PC-3 (cell line): ENCODE results near the gene CBX2. TPM values are rescaled to one million over a fixed set of nuclear protein-coding genes. Genes with fewer than 3 reads are reported as not detected.

ENCODE experiments used
- ATAC-seq: fragments of 200-7000 bp; cut with Tn5 transposase; 2 replicates; pipeline ENCODE4 v1.9.1; 2020; ENCODE audit warnings: mild to moderate bottlenecking, moderate library complexity
- BruUV-seq: library from RNA; stranded (reverse); fragments of 400-500 nt; replicated peaks from 2 replicates; lab custom pipeline; 2021; lab: Mats Ljungman, UMichigan
- CTCF ChIA-PET: fragments of 300-600 bp; sonication (Branson Sonifier 250); formaldehyde crosslinking; loops from one replicate; lab custom pipeline; 2022; ENCODE audit warnings: antibody characterized with exemption; lab: Charles Lee
- POLR2A ChIA-PET: fragments of 300-600 bp; sonication (Branson Sonifier 250); formaldehyde crosslinking; loops from one replicate; lab custom pipeline; 2022; ENCODE audit warnings: antibody characterized with exemption; ENCODE audit not compliant: unreplicated experiment; lab: Charles Lee
- DNase-seq: peaks from one replicate; pipeline ENCODE4 v3.0.0-alpha.2; 2015
- H2AFZ ChIP-seq: fragments of 300-600 bp; sonication (generic); 2 replicates; pipeline ENCODE4 v1.6.0; 2016; ENCODE audit warnings: antibody characterized with exemption, low read length
- H3F3A ChIP-seq: fragments of 300-600 bp; sonication (generic); one replicate; pipeline ENCODE4 v1.6.0; 2017; ENCODE audit warnings: antibody characterized with exemption, low read length, control low read depth, mild to moderate bottlenecking; ENCODE audit not compliant: unreplicated experiment
- H3K27ac ChIP-seq: fragments of 300-600 bp; sonication (generic); 2 replicates; pipeline ENCODE4 v1.5.1; 2016; ENCODE audit warnings: mild to moderate bottlenecking, low read length
- H3K27me3 ChIP-seq: fragments of 300-600 bp; sonication (generic); 2 replicates; pipeline ENCODE4 v1.6.1; 2016; ENCODE audit warnings: low read length, mixed read lengths
- H3K36me3 ChIP-seq: fragments of 300-600 bp; sonication (generic); 2 replicates; pipeline ENCODE4 v1.6.1; 2016; ENCODE audit warnings: low read depth, mixed run types, low read length, mixed read lengths
- H3K4me1 ChIP-seq: fragments of 300-600 bp; sonication (generic); 2 replicates; pipeline ENCODE4 v1.5.1; 2016; ENCODE audit warnings: low read length; ENCODE audit not compliant: insufficient read depth
- H3K4me2 ChIP-seq: fragments of 300-600 bp; sonication (generic); 2 replicates; pipeline ENCODE4 v1.6.0; 2016; ENCODE audit warnings: low read length
- H3K4me3 ChIP-seq: fragments of 300-600 bp; sonication (generic); 2 replicates; pipeline ENCODE4 v1.5.1; 2016; ENCODE audit warnings: mild to moderate bottlenecking, low read length, mixed read lengths
- H3K79me2 ChIP-seq: fragments of 300-600 bp; sonication (generic); 2 replicates; pipeline ENCODE4 v1.6.1; 2017; ENCODE audit warnings: low read length, mixed read lengths
- H3K9ac ChIP-seq: fragments of 300-600 bp; sonication (generic); 2 replicates; pipeline ENCODE4 v1.6.0; 2016; ENCODE audit warnings: mild to moderate bottlenecking, low read length
- H3K9me2 ChIP-seq: fragments of 300-600 bp; sonication (generic); replicated peaks from 2 replicates; pipeline ENCODE4 v1.6.1; 2016; ENCODE audit warnings: mixed run types, low read length, mixed read lengths
- H3K9me3 ChIP-seq: fragments of 300-600 bp; sonication (generic); 2 replicates; pipeline ENCODE4 v1.6.1; 2016; ENCODE audit warnings: low read length, mixed read lengths
- H4K20me1 ChIP-seq: fragments of 300-600 bp; sonication (generic); 2 replicates; pipeline ENCODE4 v1.6.1; 2016; ENCODE audit warnings: low read length, mixed read lengths
- EZH2 ChIP-seq: fragments of 300-600 bp; sonication (generic); IDR thresholded peaks from one replicate; pipeline ENCODE4 v1.6.1; 2017; ENCODE audit warnings: antibody characterized with exemption, mild to moderate bottlenecking, low read length; ENCODE audit not compliant: unreplicated experiment
- EZH2phosphoT487 ChIP-seq: fragments of 300-600 bp; sonication (generic); IDR thresholded peaks from 2 replicates; pipeline ENCODE4 v1.6.1; 2018; ENCODE audit warnings: mild to moderate bottlenecking, antibody characterized with exemption, low read length, borderline replicate concordance
- intact Hi-C: fragments of 100-400 bp; cut with micrococcal nuclease; formaldehyde crosslinking; loops from 2 replicates; pipeline ENCODE4 v1.9.0; 2023
- total RNA-seq: library from RNA; depleted of rRNA; stranded (reverse); fragments of >200 nt; gene quantifications from 2 replicates; pipeline ENCODE4 v1.2.3, GENCODE V29; 2014
- TF ChIP-seq, protein P1 (sequence below): fragments of 300-600 bp; sonication (generic); conservative IDR thresholded peaks from 2 replicates; pipeline ENCODE4 v1.5.1; 2017; ENCODE audit warnings: antibody characterized with exemption, low read depth, mild to moderate bottlenecking, low read length

The CBX2 gene
- total RNA-seq, 1 experiment from 2014 or later = 39.2 TPM

DNA sequence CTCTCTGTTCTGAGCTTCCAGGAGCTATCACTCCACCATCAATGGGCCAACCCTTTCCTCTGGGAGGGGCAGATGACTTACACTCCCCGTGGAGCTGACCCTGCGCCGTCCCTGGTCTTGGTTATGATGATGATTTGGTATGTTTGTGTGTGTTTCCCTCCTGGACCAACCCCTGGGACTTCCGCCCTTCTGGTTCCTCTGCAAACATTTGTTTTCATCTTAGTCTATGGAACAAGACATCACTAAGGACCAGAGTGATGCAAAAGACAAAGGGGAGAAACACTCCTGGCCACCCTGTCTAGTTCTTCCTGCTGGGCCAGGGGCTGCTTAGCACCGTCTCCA, 47.6 kb downstream of the CBX2 start:
- no peaks in the 10 kb centered on the region for H3K27me3 ChIP-seq
- H2AFZ ChIP-seq = no peak overlapping the region
- no peaks in the 10 kb centered on the region for H3F3A ChIP-seq
- no peaks in the 10 kb centered on the region for H3K4me1 ChIP-seq
- intact Hi-C loops = no loop called here
- no peak overlapping the region for H3K4me3 ChIP-seq
- H3K9ac ChIP-seq = no peak overlapping the region
- no peaks in the 10 kb centered on the region for H3K79me2 ChIP-seq
- H3K36me3 ChIP-seq = no peaks in the 10 kb centered on the region
- BruUV-seq = no TSS peak
- no peaks in the 10 kb centered on the region for H3K9me3 ChIP-seq
- POLR2A ChIA-PET = no interaction called here
- H3K4me2 ChIP-seq = no peak overlapping the region
- TF ChIP-seq EZH2 (no peak), EZH2phosphoT487 (no peak)
- TF ChIP-seq, protein P1, sequence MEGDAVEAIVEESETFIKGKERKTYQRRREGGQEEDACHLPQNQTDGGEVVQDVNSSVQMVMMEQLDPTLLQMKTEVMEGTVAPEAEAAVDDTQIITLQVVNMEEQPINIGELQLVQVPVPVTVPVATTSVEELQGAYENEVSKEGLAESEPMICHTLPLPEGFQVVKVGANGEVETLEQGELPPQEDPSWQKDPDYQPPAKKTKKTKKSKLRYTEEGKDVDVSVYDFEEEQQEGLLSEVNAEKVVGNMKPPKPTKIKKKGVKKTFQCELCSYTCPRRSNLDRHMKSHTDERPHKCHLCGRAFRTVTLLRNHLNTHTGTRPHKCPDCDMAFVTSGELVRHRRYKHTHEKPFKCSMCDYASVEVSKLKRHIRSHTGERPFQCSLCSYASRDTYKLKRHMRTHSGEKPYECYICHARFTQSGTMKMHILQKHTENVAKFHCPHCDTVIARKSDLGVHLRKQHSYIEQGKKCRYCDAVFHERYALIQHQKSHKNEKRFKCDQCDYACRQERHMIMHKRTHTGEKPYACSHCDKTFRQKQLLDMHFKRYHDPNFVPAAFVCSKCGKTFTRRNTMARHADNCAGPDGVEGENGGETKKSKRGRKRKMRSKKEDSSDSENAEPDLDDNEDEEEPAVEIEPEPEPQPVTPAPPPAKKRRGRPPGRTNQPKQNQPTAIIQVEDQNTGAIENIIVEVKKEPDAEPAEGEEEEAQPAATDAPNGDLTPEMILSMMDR = no peak
- DNase-seq (no peak), ATAC-seq (no peak)
- no peak overlapping the region for H3K27ac ChIP-seq
- H3K9me2 ChIP-seq = no peaks in the 10 kb centered on the region
- H4K20me1 ChIP-seq = no peaks in the 10 kb centered on the region
- CTCF ChIA-PET = interaction anchor here (0.7 kb wide), 1 partner anchor 15 kb away, joined by 7 read pairs; no protein-coding TSS in a partner anchor

DNA sequence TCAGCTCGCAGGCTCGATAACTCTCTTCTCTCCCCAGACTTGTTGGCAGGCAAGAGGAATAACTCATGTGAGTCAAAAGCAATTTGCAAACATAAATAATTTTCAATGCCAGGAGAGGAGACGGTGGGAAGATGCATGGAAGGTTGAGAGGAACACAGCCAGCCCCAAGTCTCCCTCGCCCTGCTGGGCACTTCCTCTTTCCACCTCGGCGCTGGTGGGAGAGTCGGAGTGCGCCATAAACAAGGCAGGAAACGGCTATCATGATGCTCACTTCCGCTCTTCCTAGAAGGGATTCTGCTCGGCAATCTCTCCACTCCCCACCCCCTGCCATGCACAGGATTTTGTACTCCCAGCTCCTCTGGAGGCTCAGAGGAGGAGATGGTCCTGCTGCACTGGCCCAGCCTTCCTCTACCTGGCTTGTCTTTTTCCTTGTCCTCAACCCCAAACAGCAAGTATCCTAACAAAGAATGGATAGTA, 48.3 kb downstream of the CBX2 start:
- Histone ChIP-seq H4K20me1 (no peaks in the 10 kb centered on the region), H2AFZ (no peak overlapping the region), H3F3A (no peaks in the 10 kb centered on the region), H3K4me2 (no peak overlapping the region), H3K9me3 (no peaks in the 10 kb centered on the region), H3K4me1 (no peaks in the 10 kb centered on the region), H3K4me3 (no peak overlapping the region), H3K36me3 (no peaks in the 10 kb centered on the region), H3K9me2 (no peaks in the 10 kb centered on the region), H3K27ac (no peak overlapping the region), H3K27me3 (no peaks in the 10 kb centered on the region), H3K79me2 (no peaks in the 10 kb centered on the region), H3K9ac (no peak overlapping the region)
- POLR2A ChIA-PET = no interaction called here
- no TSS peak for BruUV-seq
- CTCF ChIA-PET = no interaction called here
- TF ChIP-seq EZH2phosphoT487 (no peak), EZH2 (no peak)
- TF ChIP-seq, protein P1 = no peak
- ATAC-seq = no peak
- DNase-seq = no peak
- intact Hi-C loops = no loop called here

DNA sequence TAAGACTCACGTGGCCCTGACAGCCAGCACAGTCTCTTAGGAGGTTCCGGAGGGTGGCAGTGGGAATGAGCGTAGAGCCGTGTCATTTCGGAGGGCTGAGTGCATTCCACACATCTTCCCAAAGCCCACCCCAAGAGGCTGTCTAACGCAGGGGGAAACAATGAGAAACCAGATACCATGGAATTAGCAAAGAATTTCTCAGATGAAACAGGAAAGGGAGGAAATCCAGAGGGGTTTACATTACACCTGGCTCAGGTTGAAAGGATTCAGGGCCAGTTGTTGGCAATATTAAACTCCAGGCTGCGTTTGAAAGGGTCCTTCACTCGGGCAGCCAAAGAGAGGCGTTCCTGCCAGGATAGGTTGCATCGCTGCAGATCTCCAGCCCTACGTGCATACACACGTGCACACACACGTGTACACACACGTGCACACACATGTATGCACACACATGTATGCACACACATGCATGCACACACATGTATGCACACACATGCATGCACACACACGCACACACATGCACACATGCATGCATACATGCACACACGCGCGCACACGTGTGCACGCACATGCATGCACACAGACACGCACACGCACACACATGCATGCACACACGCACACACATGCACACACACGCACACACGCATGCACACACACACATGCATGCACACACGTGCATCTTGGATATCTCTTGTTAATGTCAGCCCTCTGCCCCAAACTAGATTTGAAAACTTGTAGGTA, 49.1 kb downstream of the CBX2 start:
- TF ChIP-seq EZH2phosphoT487 (no peak), EZH2 (no peak)
- TF ChIP-seq, protein P1 = no peak
- BruUV-seq = no TSS peak
- H3K4me3 ChIP-seq = no peak overlapping the region
- H3F3A ChIP-seq = no peaks in the 10 kb centered on the region
- intact Hi-C loops = no loop called here
- no peaks in the 10 kb centered on the region for H3K27me3 ChIP-seq
- H3K79me2 ChIP-seq = no peaks in the 10 kb centered on the region
- H3K4me2 ChIP-seq = no peak overlapping the region
- H3K4me1 ChIP-seq = peaks cover 2% of the 10 kb centered on the region
- DNase-seq (no peak), ATAC-seq (no peak)
- CTCF ChIA-PET = no interaction called here
- H3K9me2 ChIP-seq = no peaks in the 10 kb centered on the region
- no peak overlapping the region for H3K9ac ChIP-seq
- no peaks in the 10 kb centered on the region for H4K20me1 ChIP-seq
- no peak overlapping the region for H3K27ac ChIP-seq
- no peak overlapping the region for H2AFZ ChIP-seq
- H3K9me3 ChIP-seq = no peaks in the 10 kb centered on the region
- POLR2A ChIA-PET = interaction anchor here (1.0 kb wide), 1 partner anchor 10 kb away, joined by 3 read pairs; no protein-coding TSS in a partner anchor
- H3K36me3 ChIP-seq = no peaks in the 10 kb centered on the region
